ENCODE results near the gene PHPT1. TPM values are rescaled to one million over a fixed set of nuclear protein-coding genes. Genes with fewer than 3 reads are reported as not detected.

Gene PHPT1
- polyA plus RNA-seq, 2 donors, result 83.1 to 101 TPM

GRCh38 chr9:136823136-136824046, 25.8 kb upstream of the PHPT1 start:
- Histone ChIP-seq H3K27me3 (ENCODE audit: control insufficient read depth in 1 of 2, insufficient read depth in 2 of 2, low read length in 2 of 2) (no peaks in the 10 kb centered on the region), H3K27ac (ENCODE audit: low read depth in 2 of 2, low read length in 1 of 2) (no peak overlapping the region), H3K9me3 (ENCODE audit: control insufficient read depth in 2 of 2, insufficient read depth in 1 of 2, low read depth in 1 of 2, low read length in 1 of 2) (no peaks in the 10 kb centered on the region), H3K4me1 (ENCODE audit: control insufficient read depth in 2 of 2, insufficient read depth in 2 of 2, low read length in 1 of 2) (no peaks in the 10 kb centered on the region), H3K36me3 (ENCODE audit: control insufficient read depth in 2 of 2, insufficient read depth in 2 of 2, low read length in 1 of 2) (peaks cover 13 to 29% of the 10 kb centered on the region in 2 donors), H3K4me3 (ENCODE audit: low read depth in 1 of 2, low read length in 2 of 2) (no peak overlapping the region)
- WGBS, 2 donors, result 86 to 87% methylated on average over 30 of the region's 30 CpGs

GRCh38 chr9:136824496-136825225, 24.5 kb upstream of the PHPT1 start:
- Histone ChIP-seq H3K4me3 (ENCODE audit: low read depth in 1 of 2, low read length in 2 of 2) (no peak overlapping the region), H3K9me3 (ENCODE audit: control insufficient read depth in 2 of 2, insufficient read depth in 1 of 2, low read depth in 1 of 2, low read length in 1 of 2) (no peaks in the 10 kb centered on the region), H3K27ac (ENCODE audit: low read depth in 2 of 2, low read length in 1 of 2) (no peak overlapping the region), H3K4me1 (ENCODE audit: control insufficient read depth in 2 of 2, insufficient read depth in 2 of 2, low read length in 1 of 2) (no peaks in the 10 kb centered on the region), H3K36me3 (ENCODE audit: control insufficient read depth in 2 of 2, insufficient read depth in 2 of 2, low read length in 1 of 2) (peaks cover 15 to 41% of the 10 kb centered on the region in 2 donors), H3K27me3 (ENCODE audit: control insufficient read depth in 1 of 2, insufficient read depth in 2 of 2, low read length in 2 of 2) (no peaks in the 10 kb centered on the region)
- WGBS, 2 donors, result 86 to 90% methylated on average over 20 to 21 of the region's 21 CpGs

GRCh38 chr9:136825295-136826187, 23.7 kb upstream of the PHPT1 start:
- no peak overlapping the region for H3K4me3 ChIP-seq (ENCODE audit: low read depth in 1 of 2, low read length in 2 of 2)
- no peaks in the 10 kb centered on the region for H3K4me1 ChIP-seq (ENCODE audit: control insufficient read depth in 2 of 2, insufficient read depth in 2 of 2, low read length in 1 of 2)
- H3K27ac ChIP-seq (ENCODE audit: low read depth in 2 of 2, low read length in 1 of 2), result no peak overlapping the region
- 89 to 93% methylated on average over 42 to 44 of the region's 44 CpGs for WGBS, 2 donors
- H3K9me3 ChIP-seq (ENCODE audit: control insufficient read depth in 2 of 2, insufficient read depth in 1 of 2, low read depth in 1 of 2, low read length in 1 of 2), result no peaks in the 10 kb centered on the region
- peaks cover 21 to 50% of the 10 kb centered on the region in 2 donors for H3K36me3 ChIP-seq (ENCODE audit: control insufficient read depth in 2 of 2, insufficient read depth in 2 of 2, low read length in 1 of 2)
- H3K27me3 ChIP-seq (ENCODE audit: control insufficient read depth in 1 of 2, insufficient read depth in 2 of 2, low read length in 2 of 2), result no peaks in the 10 kb centered on the region

GRCh38 chr9:136826188-136826541, 23.0 kb upstream of the PHPT1 start:
- Histone ChIP-seq H3K27me3 (ENCODE audit: control insufficient read depth in 1 of 2, insufficient read depth in 2 of 2, low read length in 2 of 2) (no peaks in the 10 kb centered on the region), H3K9me3 (ENCODE audit: control insufficient read depth in 2 of 2, insufficient read depth in 1 of 2, low read depth in 1 of 2, low read length in 1 of 2) (no peaks in the 10 kb centered on the region), H3K36me3 (ENCODE audit: control insufficient read depth in 2 of 2, insufficient read depth in 2 of 2, low read length in 1 of 2) (peaks cover 21 to 52% of the 10 kb centered on the region in 2 donors), H3K4me3 (ENCODE audit: low read depth in 1 of 2, low read length in 2 of 2) (no peak overlapping the region), H3K4me1 (ENCODE audit: control insufficient read depth in 2 of 2, insufficient read depth in 2 of 2, low read length in 1 of 2) (no peaks in the 10 kb centered on the region), H3K27ac (ENCODE audit: low read depth in 2 of 2, low read length in 1 of 2) (no peak overlapping the region)
- 88 to 94% methylated on average over 10 to 17 of the region's 17 CpGs for WGBS, 2 donors

GRCh38 chr9:136826703-136827582, 22.3 kb upstream of the PHPT1 start:
- no peak overlapping the region for H3K27ac ChIP-seq (ENCODE audit: low read depth in 2 of 2, low read length in 1 of 2)
- 83 to 90% methylated on average over 24 of the region's 24 CpGs for WGBS, 2 donors
- peaks cover 21 to 60% of the 10 kb centered on the region in 2 donors for H3K36me3 ChIP-seq (ENCODE audit: control insufficient read depth in 2 of 2, insufficient read depth in 2 of 2, low read length in 1 of 2)
- H3K4me1 ChIP-seq (ENCODE audit: control insufficient read depth in 2 of 2, insufficient read depth in 2 of 2, low read length in 1 of 2), result no peaks in the 10 kb centered on the region
- H3K9me3 ChIP-seq (ENCODE audit: control insufficient read depth in 2 of 2, insufficient read depth in 1 of 2, low read depth in 1 of 2, low read length in 1 of 2), result no peaks in the 10 kb centered on the region
- no peak overlapping the region for H3K4me3 ChIP-seq (ENCODE audit: low read depth in 1 of 2, low read length in 2 of 2)
- H3K27me3 ChIP-seq (ENCODE audit: control insufficient read depth in 1 of 2, insufficient read depth in 2 of 2, low read length in 2 of 2), result no peaks in the 10 kb centered on the region

- no peak overlapping the region for H3K27ac ChIP-seq (ENCODE audit: low read depth in 2 of 2, low read length in 1 of 2)
- peaks cover 21 to 68% of the 10 kb centered on the region in 2 donors for H3K36me3 ChIP-seq (ENCODE audit: control insufficient read depth in 2 of 2, insufficient read depth in 2 of 2, low read length in 1 of 2)
- no peaks in the 10 kb centered on the region for H3K9me3 ChIP-seq (ENCODE audit: control insufficient read depth in 2 of 2, insufficient read depth in 1 of 2, low read depth in 1 of 2, low read length in 1 of 2)
- no peaks in the 10 kb centered on the region for H3K27me3 ChIP-seq (ENCODE audit: control insufficient read depth in 1 of 2, insufficient read depth in 2 of 2, low read length in 2 of 2)
- no peaks in the 10 kb centered on the region for H3K4me1 ChIP-seq (ENCODE audit: control insufficient read depth in 2 of 2, insufficient read depth in 2 of 2, low read length in 1 of 2)
- no peak overlapping the region for H3K4me3 ChIP-seq (ENCODE audit: low read depth in 1 of 2, low read length in 2 of 2)
- 89 to 93% methylated on average over 14 of the region's 14 CpGs for WGBS, 2 donors
Observed at GRCh38 chr9:136827794-136828473, 21.3 kb upstream of the PHPT1 start.

- Histone ChIP-seq H3K4me3 (ENCODE audit: low read depth in 1 of 2, low read length in 2 of 2) (no peak overlapping the region), H3K9me3 (ENCODE audit: control insufficient read depth in 2 of 2, insufficient read depth in 1 of 2, low read depth in 1 of 2, low read length in 1 of 2) (no peaks in the 10 kb centered on the region), H3K27ac (ENCODE audit: low read depth in 2 of 2, low read length in 1 of 2) (no peak overlapping the region), H3K4me1 (ENCODE audit: control insufficient read depth in 2 of 2, insufficient read depth in 2 of 2, low read length in 1 of 2) (no peaks in the 10 kb centered on the region), H3K36me3 (ENCODE audit: control insufficient read depth in 2 of 2, insufficient read depth in 2 of 2, low read length in 1 of 2) (peaks cover 19 to 65% of the 10 kb centered on the region in 2 donors), H3K27me3 (ENCODE audit: control insufficient read depth in 1 of 2, insufficient read depth in 2 of 2, low read length in 2 of 2) (no peaks in the 10 kb centered on the region)
- whole genome bisulfite sequencing, 2 donors, result 92 to 95% methylated on average over 31 of the region's 31 CpGs
Observed at GRCh38 chr9:136828474-136829140, 20.6 kb upstream of the PHPT1 start.

- no peaks in the 10 kb centered on the region for H3K9me3 ChIP-seq (ENCODE audit: control insufficient read depth in 2 of 2, insufficient read depth in 1 of 2, low read depth in 1 of 2, low read length in 1 of 2)
- WGBS, 2 donors, result 94% methylated on average over 14 of the region's 14 CpGs
- H3K4me1 ChIP-seq (ENCODE audit: control insufficient read depth in 2 of 2, insufficient read depth in 2 of 2, low read length in 1 of 2), result no peaks in the 10 kb centered on the region
- no peak overlapping the region for H3K27ac ChIP-seq (ENCODE audit: low read depth in 2 of 2, low read length in 1 of 2)
- H3K4me3 ChIP-seq (ENCODE audit: low read depth in 1 of 2, low read length in 2 of 2), result no peak overlapping the region
- peaks cover 18 to 65% of the 10 kb centered on the region in 2 donors for H3K36me3 ChIP-seq (ENCODE audit: control insufficient read depth in 2 of 2, insufficient read depth in 2 of 2, low read length in 1 of 2)
- no peaks in the 10 kb centered on the region for H3K27me3 ChIP-seq (ENCODE audit: control insufficient read depth in 1 of 2, insufficient read depth in 2 of 2, low read length in 2 of 2)
Observed at GRCh38 chr9:136829412-136829811, 19.8 kb upstream of the PHPT1 start.
